ENCODE results near the gene BMP2.

The BMP2 gene

GRCh38 chr20:6767536-6768227 is at the start of gene BMP2:
TSS of gene BMP2 (plus strand) at chr20:6767686. CDS start at chr20:6770127, 2,441 bp downstream.
- peak; percentile 8 to 14 for DNase-seq

DNA sequence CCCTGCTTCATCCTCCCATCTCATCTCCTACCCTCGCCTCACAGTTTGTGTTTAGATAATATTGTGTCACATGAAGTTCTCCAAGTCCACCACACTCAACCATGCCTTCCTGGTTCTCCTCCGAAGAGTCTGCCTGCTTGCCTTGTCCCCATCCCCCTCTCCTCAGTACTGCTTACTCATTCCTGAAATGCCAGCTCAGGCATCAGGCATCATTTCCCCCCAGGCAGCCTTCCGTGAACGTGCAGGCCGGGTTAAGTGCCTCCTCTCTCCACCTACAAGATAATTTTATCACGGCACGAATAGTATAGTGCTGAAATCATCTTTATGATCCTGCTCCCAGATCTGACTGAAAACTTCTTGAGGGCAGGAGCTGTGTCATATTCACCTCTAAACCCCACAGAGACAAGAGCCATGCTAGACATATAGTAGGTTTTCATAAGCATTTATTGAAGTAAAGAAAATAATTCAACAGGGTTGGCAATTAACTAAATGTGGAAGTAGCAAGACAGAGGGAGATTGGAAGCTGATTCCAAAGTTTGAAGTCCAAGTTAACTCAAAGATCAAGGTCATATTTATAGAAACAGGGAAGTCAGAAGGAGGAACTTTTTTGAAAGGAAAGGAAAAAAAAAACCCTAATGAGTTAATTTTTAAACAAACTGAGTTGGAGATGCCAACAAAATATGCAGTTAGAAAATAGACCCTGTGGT is 48.7 kb upstream of the BMP2 start:
- no peak for DNase-seq

DNA sequence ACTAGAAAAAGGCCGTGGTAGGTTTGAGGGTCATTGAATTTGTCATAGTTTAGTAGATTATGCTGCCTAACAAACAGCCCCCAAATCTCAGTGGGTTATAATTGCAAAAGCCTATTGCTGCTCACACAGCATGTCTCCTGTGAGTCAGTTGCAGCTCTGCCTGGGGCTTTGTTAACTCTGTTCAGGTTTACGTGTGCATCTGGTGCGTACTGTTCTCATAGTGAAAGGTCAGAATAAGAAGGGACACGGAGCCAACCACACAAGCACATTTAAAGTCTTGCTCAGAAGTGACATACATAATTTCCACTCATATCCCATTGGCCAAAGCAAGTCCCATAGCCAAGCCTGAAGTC is 48.1 kb upstream of the BMP2 start:
- no peak for DNase-seq

GRCh38 chr20:6726761-6727160 is 40.7 kb upstream of the BMP2 start:
- DNase-seq = no peak

DNA sequence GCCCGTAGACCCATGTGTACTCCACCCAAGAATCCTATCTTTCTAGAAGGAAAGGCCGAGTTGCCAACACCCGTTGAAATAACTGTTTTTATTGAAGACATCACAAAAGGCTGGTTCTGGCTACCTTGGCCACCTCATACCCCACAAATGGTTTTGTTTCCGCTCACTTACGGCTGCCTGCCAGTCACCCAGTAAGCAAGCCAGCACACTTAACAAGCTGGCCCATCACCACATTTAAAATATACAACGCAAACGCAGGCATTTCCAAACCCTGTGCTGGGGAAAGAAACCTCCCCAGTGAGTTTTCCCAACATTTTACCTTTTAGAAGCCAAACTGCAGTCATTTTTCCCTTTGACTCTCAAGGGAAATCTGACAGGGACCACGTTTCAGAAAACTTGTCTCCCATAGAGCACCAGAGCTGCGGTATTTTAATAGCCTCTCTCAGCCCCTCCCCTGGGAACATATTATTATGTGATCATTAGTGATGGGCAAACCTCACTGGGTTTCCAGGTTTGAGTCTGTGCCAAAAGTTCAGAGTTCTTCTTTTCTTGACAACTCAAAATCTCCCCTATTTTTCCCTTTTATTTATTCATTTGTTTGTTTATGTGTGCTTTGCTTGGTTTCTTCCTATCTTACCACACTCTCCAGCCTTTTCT is 36.7 kb upstream of the BMP2 start:
- DNase-seq = no peak

DNA sequence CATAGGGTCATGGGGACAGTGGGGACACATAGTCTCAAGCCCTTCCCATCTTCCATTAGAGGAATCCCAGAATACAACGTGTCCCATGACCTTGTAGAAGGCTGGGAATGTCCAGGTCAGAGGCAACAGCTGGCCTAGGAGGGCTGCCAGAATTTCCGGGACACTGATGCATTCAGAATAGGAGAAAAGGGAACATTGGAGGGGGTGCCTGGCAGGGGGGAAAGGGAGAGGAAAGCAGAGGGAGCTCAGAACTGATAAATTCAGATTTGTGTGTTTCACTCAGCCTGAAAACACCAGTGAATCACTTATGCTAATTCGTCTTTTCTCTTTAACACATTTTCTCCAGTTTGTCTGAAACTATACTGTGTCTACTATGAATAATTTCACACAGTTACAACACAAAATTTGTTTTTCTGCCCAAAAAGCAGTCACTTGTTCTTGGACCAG is 35.5 kb upstream of the BMP2 start:
- no peak for DNase-seq

DNA sequence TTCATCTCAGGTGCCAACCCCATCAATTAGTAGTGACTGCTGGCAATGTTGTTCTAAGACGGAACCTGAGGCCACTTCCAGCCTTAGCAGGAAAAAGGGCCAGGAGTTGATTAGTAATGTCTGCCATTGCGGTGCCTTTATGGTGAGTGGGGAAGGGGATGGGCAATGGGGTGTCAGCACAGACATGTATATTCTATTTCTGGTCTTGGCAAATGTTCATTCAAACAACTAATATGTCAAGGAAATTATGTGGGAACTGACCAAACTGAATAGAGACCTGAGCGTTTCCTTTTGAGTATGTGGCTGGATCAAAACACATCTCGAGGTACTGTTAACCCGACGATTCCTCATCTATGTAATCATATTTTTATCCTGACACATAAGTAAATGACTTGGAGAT is 34.6 kb upstream of the BMP2 start:
- DNase-seq = no peak

DNA sequence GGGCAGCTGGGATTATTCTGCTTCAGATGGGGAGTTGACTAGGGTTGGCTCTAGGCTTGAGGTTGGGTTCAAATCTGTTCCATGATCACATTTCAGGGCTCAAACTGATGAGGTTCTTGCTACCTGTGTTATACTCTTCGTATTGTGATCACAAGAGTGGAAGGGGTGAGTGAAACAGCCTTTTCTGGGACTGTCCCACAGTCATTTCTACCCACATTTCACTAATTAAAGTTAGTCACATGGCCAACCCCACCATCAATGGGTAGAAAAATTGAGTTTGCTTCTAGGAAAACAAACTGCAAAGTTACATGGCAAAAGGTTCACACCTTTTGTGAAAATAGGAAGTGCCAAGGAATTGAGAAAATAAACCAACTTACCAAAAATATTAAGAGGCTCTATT is 33.5 kb upstream of the BMP2 start:
- DNase-seq = no peak

DNA sequence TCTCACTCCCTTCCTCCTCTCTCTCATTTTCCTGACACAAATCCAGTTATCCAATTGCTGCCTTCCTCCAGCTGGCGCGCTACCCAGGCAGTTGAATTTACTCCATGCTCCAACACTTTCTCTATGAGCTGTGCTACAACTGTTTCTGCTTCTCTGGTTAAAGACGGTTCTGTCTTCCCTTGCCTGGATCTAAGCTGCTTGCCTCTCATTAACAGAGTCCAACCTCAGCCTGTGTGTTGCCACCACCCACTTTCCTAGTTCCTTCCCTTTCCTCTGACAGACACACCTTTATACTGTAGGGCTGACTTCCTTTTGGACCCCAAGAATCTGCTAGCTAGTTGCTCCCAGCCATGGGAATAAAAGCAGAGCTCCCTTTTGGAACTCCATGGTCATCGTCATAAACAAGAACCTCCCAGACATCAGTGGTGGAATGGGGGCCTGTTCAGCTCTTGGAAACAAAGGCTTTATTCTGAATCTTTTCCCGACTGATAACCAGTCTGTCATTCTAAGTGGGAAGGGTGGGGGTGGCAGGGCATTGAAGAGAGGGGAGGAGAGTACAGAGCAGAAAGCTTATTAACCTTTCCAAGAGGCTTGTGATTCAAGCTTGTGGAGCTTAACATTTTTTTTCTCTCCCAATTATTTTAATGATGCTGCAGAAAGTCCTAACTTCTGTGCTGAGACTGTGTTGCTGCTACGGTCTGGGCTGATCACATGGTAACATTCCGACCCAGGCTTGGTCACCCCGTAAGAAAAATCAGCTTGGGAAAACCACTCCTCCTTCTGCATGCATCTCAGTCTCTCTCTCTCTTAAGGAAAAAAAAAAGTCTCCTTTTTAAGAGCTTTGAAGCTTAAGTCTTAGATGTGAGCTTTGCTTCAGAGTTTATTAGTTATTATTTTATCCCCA is 31.3 kb upstream of the BMP2 start:
- DNase-seq = no peak

GRCh38 chr20:6739406-6739805 is 28.1 kb upstream of the BMP2 start:
- DNase-seq = no peak

- no peak for DNase-seq
Observed at GRCh38 chr20:6740096-6740495, 27.4 kb upstream of the BMP2 start.

DNA sequence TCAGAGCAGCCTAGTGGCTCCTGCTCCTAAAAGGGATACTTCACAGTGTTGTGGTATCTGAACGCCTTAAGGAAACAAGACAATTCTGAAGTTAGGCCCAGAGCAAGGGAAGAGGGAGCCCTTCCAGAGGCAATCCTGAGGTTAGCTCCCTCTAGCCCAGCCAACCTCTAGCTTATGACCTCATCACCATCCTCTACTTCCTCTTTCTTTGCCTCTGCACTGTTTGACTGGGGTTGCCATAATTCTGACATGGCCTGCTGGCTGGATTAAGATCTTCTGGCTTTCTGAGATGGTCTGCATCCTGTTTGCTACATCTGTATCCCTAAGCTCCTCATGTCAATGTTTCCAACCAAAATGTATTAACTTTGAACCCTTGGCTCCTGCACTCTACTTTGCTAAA is 23.3 kb upstream of the BMP2 start:
- peak; percentile 40 to 57 for DNase-seq

- DNase-seq = no peak
Observed at GRCh38 chr20:6744805-6745204, 22.7 kb upstream of the BMP2 start.

DNA sequence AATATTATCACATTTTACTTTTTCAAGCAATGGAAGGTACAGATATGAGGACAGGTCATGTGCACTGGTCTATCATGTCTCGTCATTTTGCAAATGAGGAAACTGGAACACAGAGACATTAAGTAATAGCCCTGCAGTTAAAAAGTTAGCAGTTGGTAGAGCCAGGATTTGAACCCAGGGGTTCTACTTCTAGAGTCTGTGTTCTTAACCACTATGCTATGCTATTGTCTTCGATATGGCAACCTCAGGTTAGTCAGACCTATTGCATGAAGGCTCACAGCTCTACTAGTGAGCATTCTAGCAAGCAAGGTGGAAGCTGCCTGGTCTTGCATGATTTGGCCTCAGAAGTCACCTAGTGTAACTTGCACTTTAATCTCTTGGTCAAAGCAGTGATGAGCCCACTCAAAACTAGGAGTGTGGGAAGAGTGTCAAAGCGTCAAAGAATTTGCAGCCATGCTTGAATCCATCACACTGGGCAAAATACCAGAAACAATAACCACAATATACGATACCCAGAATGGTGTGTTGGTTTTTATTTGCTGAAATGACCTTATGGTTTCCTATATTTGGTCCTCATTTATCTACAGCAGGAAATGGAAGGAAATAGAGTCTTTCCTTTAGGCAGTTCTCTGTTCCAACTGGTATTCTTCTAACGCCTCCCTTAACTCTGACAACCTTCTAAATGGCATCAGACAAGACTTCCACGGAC is 20.4 kb upstream of the BMP2 start:
- DNase-seq = no peak

GRCh38 chr20:6750438-6750837 is 17.0 kb upstream of the BMP2 start:
- no peak for DNase-seq

DNA sequence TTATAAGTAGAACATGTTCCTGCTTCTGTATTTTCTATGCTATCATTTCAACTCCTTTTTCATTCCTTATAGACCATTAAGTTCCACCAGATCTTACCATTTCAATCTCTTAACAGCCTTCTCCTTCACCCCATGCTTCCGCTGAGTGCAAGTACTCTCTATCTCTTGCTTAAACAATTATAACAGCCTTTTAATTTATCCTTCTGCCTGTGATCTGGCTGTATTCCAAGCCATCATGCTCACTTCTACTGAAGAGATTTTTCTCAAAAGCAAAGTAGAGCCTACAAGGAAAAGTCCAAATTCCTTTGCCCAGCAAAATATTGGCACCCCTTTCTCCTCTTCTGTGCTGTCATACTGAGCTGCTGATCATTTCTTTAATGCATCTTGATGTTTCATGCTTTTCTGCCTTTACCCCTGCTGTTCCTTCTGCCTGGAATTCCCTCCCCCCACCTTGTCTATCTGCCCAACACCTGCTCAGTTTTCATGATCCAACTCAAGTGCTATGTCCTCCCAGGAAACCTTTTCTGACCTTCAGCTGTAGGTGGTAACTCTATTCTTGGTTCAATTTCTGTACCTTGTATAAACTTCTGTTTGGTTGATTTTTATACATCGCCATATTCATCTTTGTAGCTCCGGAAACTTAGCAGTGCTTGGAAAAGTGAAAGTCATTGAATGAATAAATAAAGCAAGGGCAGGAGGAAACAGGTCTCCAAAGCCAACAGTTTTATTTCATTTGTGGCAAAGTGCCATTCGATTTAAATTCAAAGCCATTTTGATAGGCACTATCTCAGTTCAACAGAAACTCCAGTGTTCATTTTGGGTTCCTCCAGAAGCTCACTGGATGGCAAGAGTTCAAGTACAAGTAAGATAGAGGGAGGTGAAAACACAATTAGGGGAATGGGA is 10.5 kb upstream of the BMP2 start:
- DNase-seq = no peak

- DNase-seq = no peak
Observed at GRCh38 chr20:6764619-6765018, 2.9 kb upstream of the BMP2 start.

GRCh38 chr20:6765469-6766058 is 1.9 kb upstream of the BMP2 start:
- peak; percentile 70 to 79 for DNase-seq

GRCh38 chr20:6766433-6766832 is 1.1 kb upstream of the BMP2 start:
- DNase-seq = no peak

DNA sequence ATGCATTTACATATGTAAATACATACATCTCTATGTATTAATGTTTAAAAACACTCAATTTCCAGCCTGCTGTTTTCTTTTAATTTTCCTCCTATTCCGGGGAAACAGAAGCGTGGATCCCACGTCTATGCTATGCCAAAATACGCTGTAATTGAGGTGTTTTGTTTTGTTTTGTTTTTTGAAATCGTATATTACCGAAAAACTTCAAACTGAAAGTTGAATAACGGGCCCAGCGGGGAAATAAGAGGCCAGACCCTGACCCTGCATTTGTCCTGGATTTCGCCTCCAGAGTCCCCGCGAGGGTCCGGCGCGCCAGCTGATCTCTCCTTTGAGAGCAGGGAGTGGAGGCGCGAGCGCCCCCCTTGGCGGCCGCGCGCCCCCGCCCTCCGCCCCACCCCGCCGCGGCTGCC is 355 bp upstream of the BMP2 start:
- no peak for DNase-seq
